ENCODE data around the gene FNIP1. TPM values are rescaled to one million over a fixed set of nuclear protein-coding genes. Genes with fewer than 3 reads are reported as not detected.

The FNIP1 gene
- total RNA-seq = 10 to 100 TPM; 28.3 to 28.6 TPM

GRCh38 chr5:131796793-131797693 lies at the start of gene FNIP1:
Gene FNIP1, minus strand, starts transcription at chr5:131797017. Its CDS starts 96 bp downstream, at chr5:131796921.

GRCh38 chr5:131634996-131635683 lies 161.7 kb downstream of the FNIP1 start, which contains the start of gene RAPGEF6:
Gene RAPGEF6, minus strand, starts transcription at chr5:131635229. Its CDS starts 199 bp downstream, at chr5:131635030.

Other genes with a start within 250 kb of the FNIP1 start
- 10 to 100 TPM; 54.2 to 60.5 TPM for gene RAPGEF6, start 161.8 kb downstream of the FNIP1 start, total RNA-seq
- gene MEIKIN, start 148.6 kb upstream of the FNIP1 start, total RNA-seq = 1 to 10 TPM; 1.2 to 1.5 TPM
- gene ACSL6, start 214.6 kb upstream of the FNIP1 start, total RNA-seq = 10 to 100 TPM; 30.8 TPM

All from activated naive CD4-positive, alpha-beta T cell treated with anti-CD3 and anti-CD28 coated beads, Interleukin-2, amount 10 ng/mL, durations not matched to agents 5 hours and 36 hours (primary cell).